ENCODE measurements around the gene DEFB132. TPM values are rescaled to one million over a fixed set of nuclear protein-coding genes. Genes with fewer than 3 reads are reported as not detected.

The DEFB132 gene
- total and polyA plus RNA-seq, 2 of the 13 experiments (the other 11 are each of a cell fraction or from before 2014, with no cell fraction given) = not detected

DNA sequence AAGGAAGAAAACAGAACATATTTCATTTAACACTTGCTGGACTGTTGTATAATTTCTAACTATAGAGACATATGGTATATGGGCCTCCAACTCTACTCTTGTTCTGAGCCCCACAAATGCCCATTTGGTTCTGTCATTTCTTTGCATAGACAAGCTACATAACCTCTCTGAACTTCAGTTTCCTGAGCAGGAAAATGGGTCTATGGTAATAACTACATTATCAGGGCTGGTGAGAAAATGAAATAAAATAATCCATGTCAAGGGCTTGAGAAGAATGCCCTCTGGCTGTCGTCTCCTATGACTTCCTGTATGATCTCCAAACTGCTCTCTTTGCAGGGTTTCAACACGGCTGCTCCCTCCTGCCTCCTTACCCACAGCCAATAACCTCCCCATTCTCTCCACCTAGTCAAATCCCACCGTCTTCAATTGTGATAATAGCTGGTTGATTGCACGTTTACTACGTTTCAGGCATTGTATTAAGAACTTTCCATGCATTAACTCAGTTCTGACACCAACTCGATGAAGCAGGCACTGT is 51.8 kb downstream of the DEFB132 start (continued):
- TF ChIP-seq, protein P1, sequence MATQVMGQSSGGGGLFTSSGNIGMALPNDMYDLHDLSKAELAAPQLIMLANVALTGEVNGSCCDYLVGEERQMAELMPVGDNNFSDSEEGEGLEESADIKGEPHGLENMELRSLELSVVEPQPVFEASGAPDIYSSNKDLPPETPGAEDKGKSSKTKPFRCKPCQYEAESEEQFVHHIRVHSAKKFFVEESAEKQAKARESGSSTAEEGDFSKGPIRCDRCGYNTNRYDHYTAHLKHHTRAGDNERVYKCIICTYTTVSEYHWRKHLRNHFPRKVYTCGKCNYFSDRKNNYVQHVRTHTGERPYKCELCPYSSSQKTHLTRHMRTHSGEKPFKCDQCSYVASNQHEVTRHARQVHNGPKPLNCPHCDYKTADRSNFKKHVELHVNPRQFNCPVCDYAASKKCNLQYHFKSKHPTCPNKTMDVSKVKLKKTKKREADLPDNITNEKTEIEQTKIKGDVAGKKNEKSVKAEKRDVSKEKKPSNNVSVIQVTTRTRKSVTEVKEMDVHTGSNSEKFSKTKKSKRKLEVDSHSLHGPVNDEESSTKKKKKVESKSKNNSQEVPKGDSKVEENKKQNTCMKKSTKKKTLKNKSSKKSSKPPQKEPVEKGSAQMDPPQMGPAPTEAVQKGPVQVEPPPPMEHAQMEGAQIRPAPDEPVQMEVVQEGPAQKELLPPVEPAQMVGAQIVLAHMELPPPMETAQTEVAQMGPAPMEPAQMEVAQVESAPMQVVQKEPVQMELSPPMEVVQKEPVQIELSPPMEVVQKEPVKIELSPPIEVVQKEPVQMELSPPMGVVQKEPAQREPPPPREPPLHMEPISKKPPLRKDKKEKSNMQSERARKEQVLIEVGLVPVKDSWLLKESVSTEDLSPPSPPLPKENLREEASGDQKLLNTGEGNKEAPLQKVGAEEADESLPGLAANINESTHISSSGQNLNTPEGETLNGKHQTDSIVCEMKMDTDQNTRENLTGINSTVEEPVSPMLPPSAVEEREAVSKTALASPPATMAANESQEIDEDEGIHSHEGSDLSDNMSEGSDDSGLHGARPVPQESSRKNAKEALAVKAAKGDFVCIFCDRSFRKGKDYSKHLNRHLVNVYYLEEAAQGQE (IDR thresholded peaks at IDR 0.05; ENCODE audit: borderline replicate concordance in 1 of 2, low read depth in 1 of 2, low read length in 2 of 2) = 0 out of 4 replicates have a peak, but pooled peaks of 1 of the 2 experiments have one; percentile 16
- TF ChIP-seq SAFB2 (CRISPR knock-in tag; IDR thresholded peaks at IDR 0.05; ENCODE audit: borderline replicate concordance, low read depth) = 0 out of 2 replicates have a peak, but pooled peaks have one; percentile 65
- TF ChIP-seq ZNF331 (CRISPR knock-in tag; IDR thresholded peaks at IDR 0.05) = no peak
- TF ChIP-seq FOXM1 (CRISPR knock-in tag; IDR thresholded peaks at IDR 0.05) = peak; percentile 6; the same call in 1 of the 2 replicates
- 0 out of 2 replicates have a peak, but pooled peaks have one; percentile 65 for TF ChIP-seq ZNF367 (CRISPR knock-in tag; IDR thresholded peaks at IDR 0.05; ENCODE audit: borderline replicate concordance)
- TF ChIP-seq, protein P2, sequence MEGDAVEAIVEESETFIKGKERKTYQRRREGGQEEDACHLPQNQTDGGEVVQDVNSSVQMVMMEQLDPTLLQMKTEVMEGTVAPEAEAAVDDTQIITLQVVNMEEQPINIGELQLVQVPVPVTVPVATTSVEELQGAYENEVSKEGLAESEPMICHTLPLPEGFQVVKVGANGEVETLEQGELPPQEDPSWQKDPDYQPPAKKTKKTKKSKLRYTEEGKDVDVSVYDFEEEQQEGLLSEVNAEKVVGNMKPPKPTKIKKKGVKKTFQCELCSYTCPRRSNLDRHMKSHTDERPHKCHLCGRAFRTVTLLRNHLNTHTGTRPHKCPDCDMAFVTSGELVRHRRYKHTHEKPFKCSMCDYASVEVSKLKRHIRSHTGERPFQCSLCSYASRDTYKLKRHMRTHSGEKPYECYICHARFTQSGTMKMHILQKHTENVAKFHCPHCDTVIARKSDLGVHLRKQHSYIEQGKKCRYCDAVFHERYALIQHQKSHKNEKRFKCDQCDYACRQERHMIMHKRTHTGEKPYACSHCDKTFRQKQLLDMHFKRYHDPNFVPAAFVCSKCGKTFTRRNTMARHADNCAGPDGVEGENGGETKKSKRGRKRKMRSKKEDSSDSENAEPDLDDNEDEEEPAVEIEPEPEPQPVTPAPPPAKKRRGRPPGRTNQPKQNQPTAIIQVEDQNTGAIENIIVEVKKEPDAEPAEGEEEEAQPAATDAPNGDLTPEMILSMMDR (CRISPR knock-in tag; IDR thresholded peaks at IDR 0.05) = peak; percentile 53
- no peak for TF ChIP-seq SOX5 (CRISPR knock-in tag; IDR thresholded peaks at IDR 0.05; ENCODE audit: borderline replicate concordance)
- 0 out of 2 replicates have a peak, but pooled peaks have one; percentile 11 for TF ChIP-seq GATA4 (IDR thresholded peaks at IDR 0.05; ENCODE audit: borderline replicate concordance, low read depth)
- TF ChIP-seq, protein P3, sequence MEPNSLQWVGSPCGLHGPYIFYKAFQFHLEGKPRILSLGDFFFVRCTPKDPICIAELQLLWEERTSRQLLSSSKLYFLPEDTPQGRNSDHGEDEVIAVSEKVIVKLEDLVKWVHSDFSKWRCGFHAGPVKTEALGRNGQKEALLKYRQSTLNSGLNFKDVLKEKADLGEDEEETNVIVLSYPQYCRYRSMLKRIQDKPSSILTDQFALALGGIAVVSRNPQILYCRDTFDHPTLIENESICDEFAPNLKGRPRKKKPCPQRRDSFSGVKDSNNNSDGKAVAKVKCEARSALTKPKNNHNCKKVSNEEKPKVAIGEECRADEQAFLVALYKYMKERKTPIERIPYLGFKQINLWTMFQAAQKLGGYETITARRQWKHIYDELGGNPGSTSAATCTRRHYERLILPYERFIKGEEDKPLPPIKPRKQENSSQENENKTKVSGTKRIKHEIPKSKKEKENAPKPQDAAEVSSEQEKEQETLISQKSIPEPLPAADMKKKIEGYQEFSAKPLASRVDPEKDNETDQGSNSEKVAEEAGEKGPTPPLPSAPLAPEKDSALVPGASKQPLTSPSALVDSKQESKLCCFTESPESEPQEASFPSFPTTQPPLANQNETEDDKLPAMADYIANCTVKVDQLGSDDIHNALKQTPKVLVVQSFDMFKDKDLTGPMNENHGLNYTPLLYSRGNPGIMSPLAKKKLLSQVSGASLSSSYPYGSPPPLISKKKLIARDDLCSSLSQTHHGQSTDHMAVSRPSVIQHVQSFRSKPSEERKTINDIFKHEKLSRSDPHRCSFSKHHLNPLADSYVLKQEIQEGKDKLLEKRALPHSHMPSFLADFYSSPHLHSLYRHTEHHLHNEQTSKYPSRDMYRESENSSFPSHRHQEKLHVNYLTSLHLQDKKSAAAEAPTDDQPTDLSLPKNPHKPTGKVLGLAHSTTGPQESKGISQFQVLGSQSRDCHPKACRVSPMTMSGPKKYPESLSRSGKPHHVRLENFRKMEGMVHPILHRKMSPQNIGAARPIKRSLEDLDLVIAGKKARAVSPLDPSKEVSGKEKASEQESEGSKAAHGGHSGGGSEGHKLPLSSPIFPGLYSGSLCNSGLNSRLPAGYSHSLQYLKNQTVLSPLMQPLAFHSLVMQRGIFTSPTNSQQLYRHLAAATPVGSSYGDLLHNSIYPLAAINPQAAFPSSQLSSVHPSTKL (CRISPR knock-in tag; IDR thresholded peaks at IDR 0.05) = peak; percentile 23; the same call in 1 of the 2 replicates
- no peak; the same call in 1 of the 2 replicates for TF ChIP-seq ARNT2 (CRISPR knock-in tag; IDR thresholded peaks at IDR 0.05; ENCODE audit: low read depth)
- 0 out of 2 replicates have a peak, but pooled peaks have one; percentile 7 for TF ChIP-seq PPARG (CRISPR knock-in tag; conservative IDR thresholded peaks at IDR 0.05)
- TF ChIP-seq ASH2L (IDR thresholded peaks at IDR 0.05; ENCODE audit: insufficient read length, low read depth, low read length) = peak; percentile 37
- TF ChIP-seq KAT8 (CRISPR knock-in tag; IDR thresholded peaks at IDR 0.05) = peak; percentile 36; the same call in 1 of the 2 replicates
- no peak for TF ChIP-seq MZF1 (CRISPR knock-in tag; IDR thresholded peaks at IDR 0.05; ENCODE audit: borderline replicate concordance)
- no peak for TF ChIP-seq TAF1 (CRISPR knock-in tag; IDR thresholded peaks at IDR 0.05)
- TF ChIP-seq SMC3 (IDR thresholded peaks at IDR 0.05; ENCODE audit: low read length) = peak; percentile 3; the same call in 1 of the 2 replicates
- no peak for TF ChIP-seq MIXL1 (CRISPR knock-in tag; IDR thresholded peaks at IDR 0.05)
- TF ChIP-seq, protein P4, sequence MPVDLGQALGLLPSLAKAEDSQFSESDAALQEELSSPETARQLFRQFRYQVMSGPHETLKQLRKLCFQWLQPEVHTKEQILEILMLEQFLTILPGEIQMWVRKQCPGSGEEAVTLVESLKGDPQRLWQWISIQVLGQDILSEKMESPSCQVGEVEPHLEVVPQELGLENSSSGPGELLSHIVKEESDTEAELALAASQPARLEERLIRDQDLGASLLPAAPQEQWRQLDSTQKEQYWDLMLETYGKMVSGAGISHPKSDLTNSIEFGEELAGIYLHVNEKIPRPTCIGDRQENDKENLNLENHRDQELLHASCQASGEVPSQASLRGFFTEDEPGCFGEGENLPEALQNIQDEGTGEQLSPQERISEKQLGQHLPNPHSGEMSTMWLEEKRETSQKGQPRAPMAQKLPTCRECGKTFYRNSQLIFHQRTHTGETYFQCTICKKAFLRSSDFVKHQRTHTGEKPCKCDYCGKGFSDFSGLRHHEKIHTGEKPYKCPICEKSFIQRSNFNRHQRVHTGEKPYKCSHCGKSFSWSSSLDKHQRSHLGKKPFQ (CRISPR knock-in tag; IDR thresholded peaks at IDR 0.05; ENCODE audit: insufficient replicate concordance) = peak; percentile 41
- TF ChIP-seq ZBTB21 (CRISPR knock-in tag; IDR thresholded peaks at IDR 0.05) = no peak

Data from HepG2 (cell line).